Uterus (tissue), 4 donors: Measurements from ENCODE around the gene ESRRB. TPM values are rescaled to one million over a fixed set of nuclear protein-coding genes. Genes with fewer than 3 reads are reported as not detected.

Source experiments
- DNase-seq, 2 donors: peaks; one replicate each; pipeline ENCODE4 v3.0.0-alpha.2; 2019 to 2020
- H3K27ac ChIP-seq, 2 donors: fragments of 200-600 bp; sonication (generic); 1 replicate in 1 of 2; 2 replicates in 1 of 2; pipeline ENCODE4 v1.5.1; 2016 to 2018
- H3K27me3 ChIP-seq, 2 donors: fragments of 200-600 bp; sonication (generic); one replicate each; pipeline ENCODE4 v1.5.1; 2018 to 2019; ENCODE audit warnings: control low read depth in 1 of 2
- H3K36me3 ChIP-seq, 2 donors: fragments of 200-600 bp; sonication (generic); one replicate each; pipeline ENCODE4 v1.5.1; 2019; ENCODE audit warnings: control low read depth in 1 of 2
- H3K4me1 ChIP-seq, 2 donors: fragments of 200-600 bp; sonication (generic); one replicate each; pipeline ENCODE4 v1.5.1; 2018 to 2019; ENCODE audit warnings: control low read depth in 1 of 2
- H3K4me3 ChIP-seq, 2 donors: fragments of 200-600 bp; sonication (generic); 1 replicate in 1 of 2; 2 replicates in 1 of 2; pipeline ENCODE4 v1.5.1; 2018 to 2019; ENCODE audit warnings: mild to moderate bottlenecking in 1 of 2
- H3K9me3 ChIP-seq, 2 donors: fragments of 200-600 bp; sonication (generic); one replicate each; pipeline ENCODE4 v1.5.1; 2019; ENCODE audit warnings: control low read depth in 1 of 2
- POLR2A ChIP-seq, 2 donors: fragments of 450-650 bp; IDR thresholded peaks; one replicate each; pipeline ENCODE4 v1.6.1; 2016; ENCODE audit warnings: antibody characterized with exemption in 2 of 2, mild to moderate bottlenecking in 1 of 2, moderate library complexity in 1 of 2
- intact Hi-C: fragments of 100-400 bp; cut with DNase I; formaldehyde crosslinking; loops from one replicate; pipeline ENCODE4 v1.15.1; 2023; ENCODE audit warnings: low total_unique reads
- total RNA-seq, 4 donors: library from RNA; depleted of rRNA in 3 of 4; stranded (reverse); fragments of >200 nt in 3 of 4; gene quantifications; one replicate each; pipeline versions ENCODE4 v1.1.0 to v1.2.4, GENCODE V29; 2014 to 2023
- TF ChIP-seq, protein P1 (sequence below), 4 experiments: fragments of 200-600 bp in 2 of 4; fragments of 450-650 bp in 2 of 4; sonication (generic) in 2 of 4; IDR thresholded peaks; one replicate each; pipeline ENCODE4 v1.5.1; 2016 to 2019; ENCODE audit warnings: antibody characterized with exemption in 4 of 4, mild to moderate bottlenecking in 2 of 4, moderate library complexity in 1 of 4
- donor health status: DM: yes; HTN: yes; CAD: no.

Gene ESRRB
- total RNA-seq, 4 donors from 2014 or later = not detected

DNA sequence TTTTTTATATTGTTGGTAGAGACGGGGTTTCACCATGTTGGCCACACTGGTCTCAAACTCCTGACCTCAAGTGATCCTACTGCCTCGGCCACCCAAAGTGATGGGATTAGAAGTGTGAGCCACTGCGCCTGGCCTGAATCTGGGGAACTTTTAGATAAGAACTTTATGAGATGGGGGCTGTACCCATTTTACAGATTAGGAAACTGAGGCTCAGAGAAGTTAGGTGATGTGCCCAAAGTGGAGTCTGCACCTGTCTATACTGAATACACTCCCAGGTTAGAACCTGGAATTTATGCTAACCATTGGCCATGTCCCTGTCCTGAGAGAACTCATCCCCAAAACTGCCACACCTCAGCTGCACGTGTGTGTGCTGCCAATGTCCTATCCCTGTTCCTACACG lies 81.9 kb downstream of the ESRRB start:
- H3K27ac ChIP-seq = no peak overlapping the region
- intact Hi-C loops = no loop called here
- no peak overlapping the region for H3K4me3 ChIP-seq

DNA sequence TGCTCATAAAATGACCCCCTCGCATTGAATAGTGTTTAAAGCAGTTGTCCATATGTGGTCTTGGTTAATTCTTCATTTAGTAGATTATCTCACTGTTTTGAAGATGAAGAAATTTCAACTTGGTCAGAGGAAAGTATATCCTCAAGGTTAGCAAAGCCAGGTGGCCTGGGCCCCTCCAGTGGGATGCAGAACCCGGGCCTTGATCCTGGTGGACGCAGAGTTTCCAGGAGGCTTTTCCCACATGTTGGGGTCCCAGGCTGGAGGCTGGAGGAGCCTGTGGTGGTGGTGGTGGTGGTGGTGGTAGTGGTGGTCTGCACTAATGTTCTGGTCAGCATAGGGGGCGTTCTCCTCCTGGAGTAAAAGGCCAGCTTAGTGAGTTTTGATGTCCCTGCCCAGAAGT lies 85.9 kb downstream of the ESRRB start:
- H3K4me1 ChIP-seq = no peaks in the 10 kb centered on the region
- no peak overlapping the region for H3K27ac ChIP-seq
- no peaks in the 10 kb centered on the region for H3K27me3 ChIP-seq
- TF ChIP-seq, protein P1, sequence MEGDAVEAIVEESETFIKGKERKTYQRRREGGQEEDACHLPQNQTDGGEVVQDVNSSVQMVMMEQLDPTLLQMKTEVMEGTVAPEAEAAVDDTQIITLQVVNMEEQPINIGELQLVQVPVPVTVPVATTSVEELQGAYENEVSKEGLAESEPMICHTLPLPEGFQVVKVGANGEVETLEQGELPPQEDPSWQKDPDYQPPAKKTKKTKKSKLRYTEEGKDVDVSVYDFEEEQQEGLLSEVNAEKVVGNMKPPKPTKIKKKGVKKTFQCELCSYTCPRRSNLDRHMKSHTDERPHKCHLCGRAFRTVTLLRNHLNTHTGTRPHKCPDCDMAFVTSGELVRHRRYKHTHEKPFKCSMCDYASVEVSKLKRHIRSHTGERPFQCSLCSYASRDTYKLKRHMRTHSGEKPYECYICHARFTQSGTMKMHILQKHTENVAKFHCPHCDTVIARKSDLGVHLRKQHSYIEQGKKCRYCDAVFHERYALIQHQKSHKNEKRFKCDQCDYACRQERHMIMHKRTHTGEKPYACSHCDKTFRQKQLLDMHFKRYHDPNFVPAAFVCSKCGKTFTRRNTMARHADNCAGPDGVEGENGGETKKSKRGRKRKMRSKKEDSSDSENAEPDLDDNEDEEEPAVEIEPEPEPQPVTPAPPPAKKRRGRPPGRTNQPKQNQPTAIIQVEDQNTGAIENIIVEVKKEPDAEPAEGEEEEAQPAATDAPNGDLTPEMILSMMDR (IDR thresholded peaks at IDR 0.05) = no peak
- TF ChIP-seq POLR2A (IDR thresholded peaks at IDR 0.05) = no peak
- H3K9me3 ChIP-seq = no peaks in the 10 kb centered on the region
- no peak for DNase-seq
- H3K36me3 ChIP-seq = no peaks in the 10 kb centered on the region
- intact Hi-C loops = no loop called here
- no peak overlapping the region for H3K4me3 ChIP-seq

More for the DNA sequence above, 81.9 kb downstream of the ESRRB start:
- DNase-seq = no peak
- Histone ChIP-seq H3K9me3 (no peaks in the 10 kb centered on the region), H3K4me1 (no peaks in the 10 kb centered on the region), H3K27me3 (no peaks in the 10 kb centered on the region), H3K36me3 (no peaks in the 10 kb centered on the region)
- TF ChIP-seq, protein P1 (IDR thresholded peaks at IDR 0.05) = no peak
- TF ChIP-seq POLR2A (IDR thresholded peaks at IDR 0.05) = no peak

DNA sequence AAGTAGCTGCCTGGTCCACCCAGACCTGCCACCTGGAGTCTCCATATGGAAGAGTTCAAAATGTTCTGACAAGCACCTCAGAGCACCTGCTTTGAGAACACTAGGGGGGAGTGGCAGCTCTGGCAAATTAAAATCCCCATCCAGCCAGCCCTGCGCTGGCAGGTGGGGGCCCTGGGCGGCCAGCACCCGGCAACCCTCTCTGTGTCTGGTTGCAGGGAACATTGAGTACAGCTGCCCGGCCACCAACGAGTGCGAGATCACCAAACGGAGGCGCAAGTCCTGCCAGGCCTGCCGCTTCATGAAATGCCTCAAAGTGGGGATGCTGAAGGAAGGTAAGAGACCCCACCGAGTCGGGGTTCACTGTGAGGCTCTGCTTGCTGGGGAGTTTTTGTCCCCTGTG lies 86.4 kb downstream of the ESRRB start:
- DNase-seq = no peak
- H3K36me3 ChIP-seq = no peaks in the 10 kb centered on the region
- intact Hi-C loops = no loop called here
- no peaks in the 10 kb centered on the region for H3K9me3 ChIP-seq
- no peak overlapping the region for H3K4me3 ChIP-seq
- no peaks in the 10 kb centered on the region for H3K4me1 ChIP-seq
- no peak for TF ChIP-seq POLR2A (IDR thresholded peaks at IDR 0.05)
- TF ChIP-seq, protein P1 (IDR thresholded peaks at IDR 0.05) = no peak
- H3K27ac ChIP-seq = no peak overlapping the region
- no peaks in the 10 kb centered on the region for H3K27me3 ChIP-seq

DNA sequence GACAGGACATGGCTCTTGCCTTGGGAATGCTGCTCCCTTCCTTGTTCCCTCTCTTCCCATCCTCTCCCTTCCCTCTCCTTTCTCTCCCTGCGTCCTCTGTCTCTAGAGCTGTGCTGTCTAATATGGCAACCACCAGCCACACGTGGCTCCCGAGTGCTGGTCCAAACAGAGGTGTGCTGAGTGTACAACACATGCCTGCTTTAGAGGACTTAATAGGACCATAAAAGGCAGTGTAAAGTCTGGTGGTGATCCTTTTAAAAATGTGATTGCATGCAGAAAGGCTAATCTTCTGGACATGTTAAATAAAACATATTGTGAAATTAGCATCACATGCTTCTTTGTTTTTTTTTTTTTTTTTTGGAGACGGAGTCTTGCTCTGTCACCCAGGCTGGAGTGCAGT lies 87.2 kb downstream of the ESRRB start:
- TF ChIP-seq, protein P1 (IDR thresholded peaks at IDR 0.05) = no peak
- TF ChIP-seq POLR2A (IDR thresholded peaks at IDR 0.05) = no peak
- Histone ChIP-seq H3K4me1 (no peaks in the 10 kb centered on the region), H3K4me3 (no peak overlapping the region), H3K36me3 (no peaks in the 10 kb centered on the region), H3K27ac (no peak overlapping the region), H3K9me3 (no peaks in the 10 kb centered on the region), H3K27me3 (no peaks in the 10 kb centered on the region)
- intact Hi-C loops = no loop called here
- no peak for DNase-seq

DNA sequence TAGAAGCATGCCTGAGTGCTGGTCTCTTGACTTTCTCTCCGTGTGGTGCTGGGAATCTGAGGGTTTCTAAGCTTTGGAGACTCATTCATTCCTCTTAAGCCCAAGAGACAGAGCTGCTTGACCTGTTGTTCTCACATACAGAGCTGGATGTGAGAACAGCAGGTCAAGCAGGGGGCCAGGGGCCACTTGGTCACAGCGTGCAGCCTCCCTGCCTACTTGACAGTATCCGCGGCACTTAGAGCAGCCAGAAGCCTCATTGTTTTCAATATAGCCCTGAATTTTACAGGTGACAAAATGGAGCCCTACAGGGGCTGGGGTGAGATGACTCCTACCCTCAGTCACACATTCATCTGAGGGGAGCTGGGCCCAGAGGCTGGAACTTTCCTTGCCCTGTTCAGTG lies 88.9 kb downstream of the ESRRB start:
- no peaks in the 10 kb centered on the region for H3K9me3 ChIP-seq
- no peak for DNase-seq
- no peaks in the 10 kb centered on the region for H3K36me3 ChIP-seq
- no peak for TF ChIP-seq POLR2A (IDR thresholded peaks at IDR 0.05)
- TF ChIP-seq, protein P1 (IDR thresholded peaks at IDR 0.05) = no peak
- no peak overlapping the region for H3K27ac ChIP-seq
- intact Hi-C loops = no loop called here
- no peaks in the 10 kb centered on the region for H3K4me1 ChIP-seq
- H3K27me3 ChIP-seq = no peaks in the 10 kb centered on the region
- H3K4me3 ChIP-seq = no peak overlapping the region
